Activated CD4-positive, alpha-beta T cell treated with anti-CD3 and anti-CD28 coated beads, Interleukin-2, amount 10 ng/mL, durations not matched to agents 7 days and 5 days (primary cell): Measurements from ENCODE around the gene GLB1L3. TPM values are rescaled to one million over a fixed set of nuclear protein-coding genes. Genes with fewer than 3 reads are reported as not detected.
A peak's percentile ranks its signal among the peaks of the same experiment; 100 is the strongest.
"Not testable (repeated sequence)": the region's sequence is repeated elsewhere in the genome, so short reads cannot be mapped to it uniquely, and the experiment has no call there.

Experiments
- CTCF ChIA-PET: fragments of 350-600 bp; sonication (Branson Sonifier 250); formaldehyde crosslinking; loops from one replicate; lab custom pipeline; 2021; ENCODE audit warnings: antibody characterized with exemption; lab: Charles Lee
- POLR2A ChIA-PET: fragments of 350-600 bp; sonication (Branson Sonifier 250); formaldehyde crosslinking; loops from one replicate; lab custom pipeline; 2021; ENCODE audit warnings: antibody characterized with exemption; lab: Charles Lee
- DNase-seq: peaks from one replicate; pipeline ENCODE4 v3.0.0-alpha.2; 2020
- H3K27ac Mint-ChIP-seq: one replicate; pipeline ENCODE4 v1.8.0; 2021; ENCODE audit warnings: mild to moderate bottlenecking, moderate library complexity, mixed read lengths
- H3K27me3 Mint-ChIP-seq: one replicate; pipeline ENCODE4 v1.8.0; 2021; ENCODE audit warnings: mixed read lengths
- H3K36me3 Mint-ChIP-seq: one replicate; pipeline ENCODE4 v1.8.0; 2021; ENCODE audit warnings: low read depth, mixed read lengths
- H3K4me1 Mint-ChIP-seq: one replicate; pipeline ENCODE4 v1.8.0; 2021; ENCODE audit warnings: mixed read lengths
- H3K4me3 Mint-ChIP-seq: one replicate; pipeline ENCODE4 v1.8.0; 2021; ENCODE audit warnings: mild to moderate bottlenecking, moderate library complexity, mixed read lengths
- H3K9me3 Mint-ChIP-seq: one replicate; pipeline ENCODE4 v1.8.0; 2021; ENCODE audit warnings: mixed read lengths
- total RNA-seq, 2 experiments: library from RNA; stranded (reverse); gene quantifications; one replicate each; pipeline ENCODE4 v1.2.3, GENCODE V29; 2021

GLB1L3 gene
- total RNA-seq, 2 experiments from 2014 or later = 6.8 to 7.2 TPM

GRCh38 chr11:134267966-134268365 is 8.2 kb upstream of the GLB1L3 start:
- no peak for DNase-seq
- Mint-ChIP-seq H3K27ac (no peak overlapping the region), H3K36me3 (peaks cover 18% of the 10 kb centered on the region), H3K4me3 (no peak overlapping the region), H3K27me3 (no peaks in the 10 kb centered on the region), H3K9me3 (no peaks in the 10 kb centered on the region), H3K4me1 (peaks cover 52% of the 10 kb centered on the region)
- ChIA-PET CTCF (interaction anchor here (1.0 to 1.6 kb wide), 2 partner anchors 15 to 34 kb away, joined by 3 to 4 read pairs; partner anchors contain the start of genes ACAD8 and THYN1), POLR2A (no interaction called here)

GRCh38 chr11:134270250-134270714 is 5.9 kb upstream of the GLB1L3 start:
- CTCF ChIA-PET = interaction anchor here (0.8 to 2.0 kb wide), 4 partner anchors 16 to 220 kb away, joined by 3 to 6 read pairs (median 4); no protein-coding TSS in a partner anchor
- peak; percentile 61 for DNase-seq
- Mint-ChIP-seq H3K4me3 (peak overlapping the region; percentile 5), H3K27me3 (no peaks in the 10 kb centered on the region), H3K9me3 (no peaks in the 10 kb centered on the region), H3K4me1 (peaks cover 75% of the 10 kb centered on the region), H3K36me3 (peaks cover 14% of the 10 kb centered on the region), H3K27ac (peak overlapping the region; percentile 58)
- POLR2A ChIA-PET = interaction anchor here (0.7 kb wide), 1 partner anchor 16 kb away, joined by 4 read pairs; no protein-coding TSS in a partner anchor

GRCh38 chr11:134271978-134272377 is 4.2 kb upstream of the GLB1L3 start:
- CTCF ChIA-PET = interaction anchor here (0.7 to 5.0 kb wide), 3 partner anchors 10 to 221 kb away, joined by 3 to 28 read pairs (median 4); no protein-coding TSS in a partner anchor
- H3K4me3 Mint-ChIP-seq = no peak overlapping the region
- no peaks in the 10 kb centered on the region for H3K9me3 Mint-ChIP-seq
- H3K27me3 Mint-ChIP-seq = no peaks in the 10 kb centered on the region
- no peak for DNase-seq
- H3K27ac Mint-ChIP-seq = no peak overlapping the region
- H3K4me1 Mint-ChIP-seq = peaks cover 71% of the 10 kb centered on the region
- peaks cover 11% of the 10 kb centered on the region for H3K36me3 Mint-ChIP-seq
- POLR2A ChIA-PET = no interaction called here

GRCh38 chr11:134272381-134273316 is 3.5 kb upstream of the GLB1L3 start:
- Mint-ChIP-seq H3K4me3 (peak overlapping the region; percentile 11), H3K27me3 (peaks cover 3% of the 10 kb centered on the region), H3K27ac (no peak overlapping the region), H3K36me3 (peaks cover 16% of the 10 kb centered on the region), H3K4me1 (peaks cover 69% of the 10 kb centered on the region), H3K9me3 (no peaks in the 10 kb centered on the region)
- ChIA-PET POLR2A (no interaction called here), CTCF (interaction anchor here (0.7 to 5.0 kb wide), 4 partner anchors 9 to 28 kb away, joined by 3 to 28 read pairs (median 4); no protein-coding TSS in a partner anchor)
- no peak for DNase-seq

GRCh38 chr11:134273317-134273712 is 2.9 kb upstream of the GLB1L3 start:
- H3K27ac Mint-ChIP-seq = no peak overlapping the region
- no peaks in the 10 kb centered on the region for H3K9me3 Mint-ChIP-seq
- ChIA-PET CTCF (interaction anchor here (0.6 to 5.0 kb wide), 8 partner anchors 8 to 144 kb away, joined by 3 to 28 read pairs (median 4); partner anchors contain the start of genes NCAPD3 and VPS26B), POLR2A (interaction anchor here (0.7 kb wide), 1 partner anchor 469 kb away, joined by 7 read pairs; no protein-coding TSS in a partner anchor)
- peak overlapping the region; percentile 88 for H3K4me3 Mint-ChIP-seq
- peaks cover 19% of the 10 kb centered on the region for H3K36me3 Mint-ChIP-seq
- DNase-seq = no peak
- H3K27me3 Mint-ChIP-seq = peaks cover 3% of the 10 kb centered on the region
- H3K4me1 Mint-ChIP-seq = peaks cover 66% of the 10 kb centered on the region

- peak overlapping the region; percentile 95 for H3K27ac Mint-ChIP-seq
- H3K36me3 Mint-ChIP-seq = peaks cover 27% of the 10 kb centered on the region
- DNase-seq = no peak
- peak overlapping the region; percentile 88 for H3K4me3 Mint-ChIP-seq
- POLR2A ChIA-PET = interaction anchor here (2.8 kb wide), 1 partner anchor 51 kb away, joined by 11 read pairs; the partner anchor contains the start of genes NCAPD3 and VPS26B
- H3K4me1 Mint-ChIP-seq = peaks cover 62% of the 10 kb centered on the region
- H3K9me3 Mint-ChIP-seq = no peaks in the 10 kb centered on the region
- CTCF ChIA-PET = interaction anchor here (0.8 to 5.0 kb wide), 8 partner anchors 8 to 348 kb away, joined by 3 to 28 read pairs (median 6); partner anchors contain the start of genes NCAPD3 and VPS26B
- peaks cover 3% of the 10 kb centered on the region for H3K27me3 Mint-ChIP-seq
These were observed 1.0 kb upstream of the GLB1L3 start for GRCh38 chr11:134275188-134275533.

- Mint-ChIP-seq H3K27ac (peak overlapping the region; percentile 95), H3K9me3 (no peaks in the 10 kb centered on the region), H3K4me3 (peak overlapping the region; percentile 88), H3K4me1 (peaks cover 47% of the 10 kb centered on the region), H3K27me3 (peaks cover 3% of the 10 kb centered on the region), H3K36me3 (peaks cover 21% of the 10 kb centered on the region)
- ChIA-PET POLR2A (interaction anchor here (0.6 to 2.8 kb wide), 2 partner anchors 52 to 185 kb away, joined by 4 to 11 read pairs; partner anchors contain the start of genes NCAPD3 and VPS26B), CTCF (interaction anchor here (0.7 to 5.0 kb wide), 22 partner anchors 10 to 349 kb away, joined by 3 to 28 read pairs (median 4); partner anchors contain the start of genes NCAPD3 and VPS26B)
- no peak for DNase-seq
These were observed 410 bp downstream of the GLB1L3 start for GRCh38 chr11:134276396-134277182.

GRCh38 chr11:134277183-134278001 is 1.2 kb downstream of the GLB1L3 start:
- no peak overlapping the region for H3K27ac Mint-ChIP-seq
- no peaks in the 10 kb centered on the region for H3K9me3 Mint-ChIP-seq
- H3K4me3 Mint-ChIP-seq = peak overlapping the region; percentile 69
- POLR2A ChIA-PET = no interaction called here
- DNase-seq = peak; percentile 2
- H3K4me1 Mint-ChIP-seq = peaks cover 41% of the 10 kb centered on the region
- CTCF ChIA-PET = interaction anchor here (0.5 to 2.1 kb wide), 5 partner anchors 10 to 68 kb away, joined by 3 to 15 read pairs (median 7); no protein-coding TSS in a partner anchor
- H3K27me3 Mint-ChIP-seq = peaks cover 3% of the 10 kb centered on the region
- H3K36me3 Mint-ChIP-seq = peaks cover 18% of the 10 kb centered on the region

- Mint-ChIP-seq H3K9me3 (no peaks in the 10 kb centered on the region), H3K27ac (no peak overlapping the region), H3K4me3 (no peak overlapping the region), H3K36me3 (peaks cover 16% of the 10 kb centered on the region), H3K4me1 (peaks cover 32% of the 10 kb centered on the region), H3K27me3 (peaks cover 3% of the 10 kb centered on the region)
- POLR2A ChIA-PET = no interaction called here
- no peak for DNase-seq
- CTCF ChIA-PET = interaction anchor here (0.8 to 1.9 kb wide), 4 partner anchors 12 to 65 kb away, joined by 3 to 7 read pairs (median 4); no protein-coding TSS in a partner anchor
These were observed 2.2 kb downstream of the GLB1L3 start for GRCh38 chr11:134278356-134278755.

- H3K4me3 Mint-ChIP-seq, H3K27ac Mint-ChIP-seq, DNase-seq, POLR2A ChIA-PET, H3K27me3 Mint-ChIP-seq, H3K4me1 Mint-ChIP-seq, H3K9me3 Mint-ChIP-seq: not testable (repeated sequence)
- CTCF ChIA-PET = interaction anchor here (0.8 kb wide), 1 partner anchor 8 kb away, joined by 3 read pairs; no protein-coding TSS in a partner anchor
- H3K36me3 Mint-ChIP-seq = peaks cover 19% of the 10 kb centered on the region
These were observed 5.5 kb downstream of the GLB1L3 start for GRCh38 chr11:134281635-134282034.
